Smooth muscle cell (in vitro differentiated cells): ENCODE results near the gene AP4E1. TPM values are rescaled to one million over a fixed set of nuclear protein-coding genes. Genes with fewer than 3 reads are reported as not detected.

Source experiments
- DNase-seq: peaks from one replicate; lab custom pipeline; 2025; ENCODE audit not compliant: unreplicated experiment; lab: John Stamatoyannopoulos, UW
- H2AFZ ChIP-seq: fragments of 200-600 bp; sonication (generic); 2 replicates; pipeline ENCODE4 v1.6.0; 2016; ENCODE audit warnings: antibody characterized with exemption, low read depth, mild to moderate bottlenecking
- H3F3A ChIP-seq: fragments of 200-600 bp; sonication (generic); 2 replicates; pipeline ENCODE4 v1.6.0; 2017; ENCODE audit warnings: antibody characterized with exemption, low read depth
- H3K27ac ChIP-seq: fragments of 200-600 bp; sonication (generic); 2 replicates; pipeline ENCODE4 v1.5.1; 2016; ENCODE audit warnings: low read depth, mild to moderate bottlenecking
- H3K27me3 ChIP-seq: fragments of 200-600 bp; sonication (generic); 2 replicates; pipeline ENCODE4 v1.6.1; 2016; ENCODE audit warnings: low read depth, mild to moderate bottlenecking
- H3K36me3 ChIP-seq: fragments of 200-600 bp; sonication (generic); 2 replicates; pipeline ENCODE4 v1.5.1; 2016; ENCODE audit warnings: low read depth
- H3K4me1 ChIP-seq: fragments of 200-600 bp; sonication (generic); 2 replicates; pipeline ENCODE4 v1.5.1; 2016; ENCODE audit warnings: low read depth
- H3K4me2 ChIP-seq: fragments of 200-600 bp; sonication (generic); 2 replicates; pipeline ENCODE4 v1.6.0; 2016; ENCODE audit warnings: mild to moderate bottlenecking
- H3K4me3 ChIP-seq: fragments of 200-600 bp; sonication (generic); 2 replicates; pipeline ENCODE4 v1.5.1; 2016; ENCODE audit warnings: mild to moderate bottlenecking
- H3K79me2 ChIP-seq: fragments of 200-600 bp; sonication (generic); 2 replicates; pipeline ENCODE4 v1.6.0; 2016; ENCODE audit warnings: low read depth, mild to moderate bottlenecking
- H3K9ac ChIP-seq: fragments of 200-600 bp; sonication (generic); 2 replicates; pipeline ENCODE4 v1.6.0; 2016; ENCODE audit warnings: low read depth
- H3K9me3 ChIP-seq: fragments of 200-600 bp; sonication (generic); replicated peaks from 2 replicates; pipeline ENCODE4 v1.5.1; 2016; ENCODE audit warnings: low read depth
- H4K20me1 ChIP-seq: fragments of 200-600 bp; sonication (generic); 2 replicates; pipeline ENCODE4 v1.6.0; 2016; ENCODE audit warnings: low read depth
- WGBS: methylation state at CpG from one replicate; pipeline ENCODE4 v1.1.7; 2016; ENCODE audit warnings: low lambda C conversion rate; 5-methylcytosine and 5-hydroxymethylcytosine counted together
- polyA plus RNA-seq: library from polyadenylated mRNA; unstranded; fragments of >200 nt; fragmentation: Nextera tagmentation; extraction: Ambion mirVana; gene quantifications from 2 replicates; pipeline ENCODE4 v1.2.1, GENCODE V29; 2016
- total RNA-seq: library from RNA; depleted of rRNA; stranded (reverse); fragments of >200 nt; gene quantifications from 2 replicates; pipeline ENCODE4 v1.2.3, GENCODE V29; 2014
- TF ChIP-seq, protein P1 (sequence below): fragments of 200-600 bp; sonication (generic); IDR thresholded peaks from 2 replicates; pipeline ENCODE4 v1.5.1; 2017; ENCODE audit warnings: borderline replicate concordance, mild to moderate bottlenecking, antibody characterized with exemption; ENCODE audit not compliant: insufficient read depth, poor library complexity, severe bottlenecking

Gene AP4E1
- total and polyA plus RNA-seq, 2 experiments from 2014 or later, result 2.3 to 8.2 TPM

GRCh38 chr15:50959717-50960116, 51.2 kb downstream of the AP4E1 start:
- no peak overlapping the region for H3K4me3 ChIP-seq
- TF ChIP-seq, protein P1, sequence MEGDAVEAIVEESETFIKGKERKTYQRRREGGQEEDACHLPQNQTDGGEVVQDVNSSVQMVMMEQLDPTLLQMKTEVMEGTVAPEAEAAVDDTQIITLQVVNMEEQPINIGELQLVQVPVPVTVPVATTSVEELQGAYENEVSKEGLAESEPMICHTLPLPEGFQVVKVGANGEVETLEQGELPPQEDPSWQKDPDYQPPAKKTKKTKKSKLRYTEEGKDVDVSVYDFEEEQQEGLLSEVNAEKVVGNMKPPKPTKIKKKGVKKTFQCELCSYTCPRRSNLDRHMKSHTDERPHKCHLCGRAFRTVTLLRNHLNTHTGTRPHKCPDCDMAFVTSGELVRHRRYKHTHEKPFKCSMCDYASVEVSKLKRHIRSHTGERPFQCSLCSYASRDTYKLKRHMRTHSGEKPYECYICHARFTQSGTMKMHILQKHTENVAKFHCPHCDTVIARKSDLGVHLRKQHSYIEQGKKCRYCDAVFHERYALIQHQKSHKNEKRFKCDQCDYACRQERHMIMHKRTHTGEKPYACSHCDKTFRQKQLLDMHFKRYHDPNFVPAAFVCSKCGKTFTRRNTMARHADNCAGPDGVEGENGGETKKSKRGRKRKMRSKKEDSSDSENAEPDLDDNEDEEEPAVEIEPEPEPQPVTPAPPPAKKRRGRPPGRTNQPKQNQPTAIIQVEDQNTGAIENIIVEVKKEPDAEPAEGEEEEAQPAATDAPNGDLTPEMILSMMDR, result no peak
- no peaks in the 10 kb centered on the region for H3F3A ChIP-seq
- H3K9me3 ChIP-seq, result peaks cover 42% of the 10 kb centered on the region
- peaks cover 48% of the 10 kb centered on the region for H3K36me3 ChIP-seq
- DNase-seq, result no peak
- no peak overlapping the region for H2AFZ ChIP-seq
- no peak overlapping the region for H3K27ac ChIP-seq
- H3K9ac ChIP-seq, result no peak overlapping the region
- H3K27me3 ChIP-seq, result no peaks in the 10 kb centered on the region
- H3K4me2 ChIP-seq, result no peak overlapping the region
- no peaks in the 10 kb centered on the region for H3K4me1 ChIP-seq
- H4K20me1 ChIP-seq, result no peaks in the 10 kb centered on the region
- no peaks in the 10 kb centered on the region for H3K79me2 ChIP-seq

- H3K27me3 ChIP-seq, result no peaks in the 10 kb centered on the region
- H3K9ac ChIP-seq, result no peak overlapping the region
- DNase-seq, result no peak
- H3K27ac ChIP-seq, result no peak overlapping the region
- no peak overlapping the region for H3K4me2 ChIP-seq
- peaks cover 41% of the 10 kb centered on the region for H3K36me3 ChIP-seq
- H3K9me3 ChIP-seq, result peaks cover 42% of the 10 kb centered on the region
- no peaks in the 10 kb centered on the region for H3F3A ChIP-seq
- H3K4me1 ChIP-seq, result no peaks in the 10 kb centered on the region
- no peak overlapping the region for H3K4me3 ChIP-seq
- H3K79me2 ChIP-seq, result no peaks in the 10 kb centered on the region
- no peaks in the 10 kb centered on the region for H4K20me1 ChIP-seq
- TF ChIP-seq, protein P1, result no peak
- no peak overlapping the region for H2AFZ ChIP-seq
Observed at GRCh38 chr15:50964075-50964474, 55.6 kb downstream of the AP4E1 start.

GRCh38 chr15:50968353-50968752, 59.9 kb downstream of the AP4E1 start:
- peaks cover 12% of the 10 kb centered on the region for H3K9me3 ChIP-seq
- no peak overlapping the region for H3K9ac ChIP-seq
- no peak overlapping the region for H3K4me3 ChIP-seq
- no peak overlapping the region for H3K27ac ChIP-seq
- WGBS, result 98% methylated on average over 2 of the region's 2 CpGs
- peaks cover 30% of the 10 kb centered on the region for H3K36me3 ChIP-seq
- H3K4me2 ChIP-seq, result no peak overlapping the region
- DNase-seq, result no peak
- TF ChIP-seq, protein P1, result no peak
- no peaks in the 10 kb centered on the region for H3K4me1 ChIP-seq
- no peaks in the 10 kb centered on the region for H4K20me1 ChIP-seq
- H2AFZ ChIP-seq, result no peak overlapping the region
- no peaks in the 10 kb centered on the region for H3K79me2 ChIP-seq
- no peaks in the 10 kb centered on the region for H3K27me3 ChIP-seq
- no peaks in the 10 kb centered on the region for H3F3A ChIP-seq

- H4K20me1 ChIP-seq, result no peaks in the 10 kb centered on the region
- H3K27ac ChIP-seq, result no peak overlapping the region
- H3K27me3 ChIP-seq, result no peaks in the 10 kb centered on the region
- H3K36me3 ChIP-seq, result peaks cover 33% of the 10 kb centered on the region
- no peak overlapping the region for H3K4me3 ChIP-seq
- no peaks in the 10 kb centered on the region for H3F3A ChIP-seq
- no peak overlapping the region for H2AFZ ChIP-seq
- no peak overlapping the region for H3K9ac ChIP-seq
- no peak overlapping the region for H3K4me2 ChIP-seq
- H3K4me1 ChIP-seq, result no peaks in the 10 kb centered on the region
- TF ChIP-seq, protein P1, result no peak
- H3K9me3 ChIP-seq, result peaks cover 16% of the 10 kb centered on the region
- no peak for DNase-seq
- no peaks in the 10 kb centered on the region for H3K79me2 ChIP-seq
- 100% methylated on average over 2 of the region's 2 CpGs for WGBS
Observed at GRCh38 chr15:50970524-50970923, 62.0 kb downstream of the AP4E1 start.
